ENCODE results near the gene MCAT. TPM values are rescaled to one million over a fixed set of nuclear protein-coding genes. Genes with fewer than 3 reads are reported as not detected.

The MCAT gene
- 13.4 TPM for total RNA-seq
- long read RNA-seq, transcript MCAT-201 (4 exons, 2,056 nt), result major isoform, 12 of 20 reads
- long read RNA-seq, transcript MCAT-202 (3 exons, 1,134 nt), result minor isoform, 7 of 20 reads
- long read RNA-seq, partial matches to known transcripts, result 0 of 20 reads
- long read RNA-seq, other reads (novel, unspliced or antisense), result 0 of 20 reads

DNA sequence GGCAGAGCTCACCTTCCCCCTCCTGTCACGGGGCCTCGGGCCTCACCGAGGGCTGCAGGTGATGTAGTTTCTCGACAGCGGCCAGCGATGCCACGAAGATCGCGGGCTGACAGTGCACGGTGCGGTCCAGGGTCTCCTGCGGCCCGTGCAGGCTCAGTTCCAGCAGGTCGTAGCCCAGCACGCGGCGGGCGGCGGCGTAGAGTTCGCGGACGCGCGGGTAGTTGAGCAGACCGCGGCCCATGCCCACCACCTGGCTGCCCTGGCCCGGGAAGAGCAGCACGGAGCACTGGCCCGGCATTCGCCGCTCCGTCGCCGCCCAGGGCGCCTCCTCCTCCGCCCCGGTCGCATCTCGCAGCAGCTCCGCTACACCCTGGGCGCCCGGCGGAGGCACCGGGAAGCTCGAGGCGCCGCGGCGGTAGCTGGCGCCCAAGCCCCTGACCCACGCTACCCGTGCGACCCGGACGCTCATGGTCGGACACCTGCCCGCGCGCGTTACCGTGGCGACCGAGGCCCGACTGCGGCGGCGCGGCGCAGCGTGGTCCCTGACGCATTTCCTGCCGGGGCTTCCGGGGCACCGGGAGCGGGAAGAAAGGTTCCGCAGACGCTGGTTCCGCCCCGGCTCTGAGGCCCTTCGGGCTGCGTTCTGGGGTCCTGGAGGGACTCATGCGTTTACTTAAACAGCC, at the start of gene MCAT:
Gene MCAT (minus strand): TSS at position 519 of the 683 bp plus-strand sequence. CDS start 50 bp downstream, at position 469.
- DNase-seq (ENCODE audit: low spot score), result peak; percentile 94
- intact Hi-C loops (cut with DNase I), result no loop called here

- DNase-seq (ENCODE audit: low spot score), result no peak
- intact Hi-C loops (cut with DNase I), result no loop called here
These were observed 48.6 kb upstream of the MCAT start for GRCh38 chr22:43191831-43192230.

GRCh38 chr22:43188829-43189545, 45.8 kb upstream of the MCAT start:
- DNase-seq (ENCODE audit: low spot score), result no peak
- intact Hi-C loops (cut with DNase I), result no loop called here

GRCh38 chr22:43187171-43188099, 44.2 kb upstream of the MCAT start:
- intact Hi-C loops (cut with DNase I), result no loop called here
- peak; percentile 97 for DNase-seq (ENCODE audit: low spot score)

GRCh38 chr22:43186272-43187170, 43.3 kb upstream of the MCAT start, which contains the start of gene TTLL12:
TTLL12 (minus strand) TSS chr22:43187134; CDS start chr22:43187069, 65 bp downstream.
- no peak for DNase-seq (ENCODE audit: low spot score)
- intact Hi-C loops (cut with DNase I), result no loop called here

GRCh38 chr22:43185860-43186261, 42.7 kb upstream of the MCAT start:
- intact Hi-C loops (cut with DNase I), result no loop called here
- no peak for DNase-seq (ENCODE audit: low spot score)

DNA sequence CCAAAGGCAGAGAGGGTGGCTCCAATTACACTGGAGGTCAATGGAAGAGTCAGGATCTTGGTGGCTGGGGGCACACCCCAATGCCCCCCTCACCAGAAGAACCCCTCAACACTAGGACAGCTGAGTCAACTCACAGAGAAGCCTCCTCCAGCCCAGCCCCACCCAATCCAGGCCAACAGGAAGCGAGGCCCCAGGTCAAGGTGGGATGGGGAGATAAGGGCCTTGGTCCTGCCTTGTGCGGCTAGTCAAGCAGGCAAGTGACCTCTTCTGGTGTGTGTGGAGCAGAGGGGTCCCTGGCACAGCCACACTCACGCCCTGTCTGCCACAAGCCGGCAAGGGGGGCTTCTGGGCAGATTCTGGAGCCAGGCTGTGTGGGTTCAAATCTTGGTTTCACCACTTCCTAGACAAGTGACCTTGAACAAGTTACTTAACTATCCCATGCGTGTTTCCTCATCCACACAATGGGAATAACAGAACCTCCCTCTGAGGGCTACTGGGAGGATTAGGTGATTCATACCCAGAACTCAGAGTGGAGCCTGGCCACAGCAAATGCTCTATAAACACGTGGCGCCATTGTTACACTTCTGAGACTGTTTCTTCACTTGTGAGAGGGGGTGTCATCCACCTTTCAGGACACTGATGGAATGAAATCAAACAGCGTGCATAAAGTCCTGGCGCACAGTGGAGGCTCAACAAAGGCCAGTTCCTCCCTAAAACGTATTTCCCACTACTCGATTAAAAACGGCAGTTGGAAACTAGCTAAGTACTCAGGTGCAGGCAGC, 40.5 kb upstream of the MCAT start:
- DNase-seq (ENCODE audit: low spot score), result no peak
- intact Hi-C loops (cut with DNase I), result no loop called here

DNA sequence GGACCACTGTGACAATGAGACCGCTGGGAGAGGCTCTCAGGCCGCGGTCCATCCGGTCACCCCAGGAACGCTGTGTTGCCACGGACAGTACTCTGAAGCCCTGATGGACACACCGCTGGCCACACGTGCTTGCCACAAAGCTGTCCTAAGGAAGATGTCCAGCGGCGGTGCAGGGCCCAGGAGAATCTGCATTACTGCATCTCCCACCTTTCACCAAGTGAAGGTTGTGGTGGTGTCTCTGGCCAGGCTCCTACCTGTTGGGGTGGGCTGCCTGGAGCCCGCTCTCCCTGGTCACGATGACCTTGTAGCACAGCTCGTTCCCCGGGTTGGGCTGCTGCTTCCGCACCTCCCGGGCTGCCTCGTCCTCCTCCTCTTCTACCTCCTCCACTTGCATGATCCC, 39.5 kb upstream of the MCAT start:
- intact Hi-C loops (cut with DNase I), result no loop called here
- no peak for DNase-seq (ENCODE audit: low spot score)

DNA sequence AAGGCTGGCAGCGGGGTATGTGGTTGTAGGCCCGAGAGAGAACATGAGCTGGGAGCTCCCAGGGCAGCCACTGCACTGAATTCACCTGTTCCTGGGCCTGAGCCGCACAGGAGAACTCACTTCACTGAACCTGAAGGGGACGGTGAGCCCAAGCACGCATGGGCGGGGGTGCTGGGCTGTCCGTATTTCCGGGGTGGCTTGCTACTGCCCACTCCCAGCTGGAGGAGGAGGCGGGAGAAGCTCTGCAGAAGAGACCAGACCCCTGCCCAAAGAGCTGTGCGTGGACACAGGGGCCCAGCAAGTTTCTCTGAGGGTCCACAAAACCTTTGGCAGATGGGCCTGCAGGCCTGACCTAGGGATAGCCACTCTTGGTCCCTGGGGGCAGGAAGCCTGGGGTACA, 38.9 kb upstream of the MCAT start:
- intact Hi-C loops (cut with DNase I), result no loop called here
- no peak for DNase-seq (ENCODE audit: low spot score)

GRCh38 chr22:43181321-43182076, 38.3 kb upstream of the MCAT start:
- intact Hi-C loops (cut with DNase I), result no loop called here
- DNase-seq (ENCODE audit: low spot score), result no peak

GRCh38 chr22:43180670-43181069, 37.5 kb upstream of the MCAT start:
- DNase-seq (ENCODE audit: low spot score), result no peak

GRCh38 chr22:43179911-43180195, 36.7 kb upstream of the MCAT start:
- intact Hi-C loops (cut with DNase I), result no loop called here
- no peak for DNase-seq (ENCODE audit: low spot score)

More at GRCh38 chr22:43180670-43181069, 37.5 kb upstream of the MCAT start:
- intact Hi-C loops (cut with DNase I), result no loop called here

DNA sequence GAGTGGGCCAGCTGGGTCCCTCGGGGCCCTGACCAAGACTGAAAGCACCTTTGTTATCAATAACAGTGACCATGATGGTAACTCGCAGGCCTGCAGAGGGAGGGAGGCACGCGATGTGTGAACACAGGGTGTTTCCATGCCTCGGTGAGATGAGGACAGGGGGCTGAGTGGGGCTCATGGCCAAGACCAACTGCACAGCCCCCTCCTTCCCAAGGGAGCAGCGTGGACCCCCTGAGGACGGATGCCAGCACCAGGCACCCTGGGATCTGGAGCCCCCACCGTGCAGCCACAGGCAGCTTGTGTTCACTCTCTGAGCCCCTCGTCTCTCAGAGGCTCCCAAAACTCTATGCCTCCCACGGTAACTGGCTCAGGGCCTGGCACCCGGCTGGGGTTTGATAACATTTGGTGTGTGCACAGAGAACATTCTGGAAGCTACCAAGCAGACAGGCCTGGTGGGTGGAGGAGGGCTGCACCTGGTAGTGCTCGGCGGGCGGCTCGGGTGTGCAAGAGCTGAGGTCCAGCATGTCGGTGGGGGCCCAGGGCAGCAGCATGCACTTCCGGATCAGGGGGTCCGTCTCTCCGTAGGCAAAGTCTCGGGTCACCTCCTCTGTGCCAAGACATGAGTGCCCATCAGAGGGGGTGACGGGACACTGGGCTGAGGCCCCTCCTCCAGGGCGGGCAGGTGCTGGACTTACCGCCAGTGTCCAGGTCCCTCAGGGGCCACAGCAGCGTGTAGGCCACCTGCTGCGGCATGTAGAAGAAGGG, 36.1 kb upstream of the MCAT start:
- DNase-seq (ENCODE audit: low spot score), result no peak
- intact Hi-C loops (cut with DNase I), result no loop called here

DNA sequence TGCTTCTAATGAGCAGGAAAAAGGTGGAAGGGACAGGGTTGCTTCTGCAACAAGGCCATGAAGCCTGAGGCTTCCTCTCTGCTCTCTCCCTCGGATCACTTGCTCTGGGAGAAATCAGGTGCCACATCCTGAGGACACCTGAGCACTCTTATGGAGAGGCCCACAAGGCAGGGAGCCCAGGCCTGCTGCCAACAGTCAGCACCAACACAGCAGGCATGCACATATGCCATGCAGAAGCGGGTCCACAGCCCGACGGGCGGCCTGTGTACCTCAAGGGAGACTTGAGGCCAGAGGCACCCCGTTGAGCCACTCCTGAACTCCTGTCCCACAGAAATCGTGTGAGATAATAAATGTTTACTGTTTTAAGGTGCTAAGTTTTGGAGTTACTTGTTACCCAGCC, 34.3 kb upstream of the MCAT start:
- no peak for DNase-seq (ENCODE audit: low spot score)
- intact Hi-C loops (cut with DNase I), result no loop called here

- DNase-seq (ENCODE audit: low spot score), result no peak
- intact Hi-C loops (cut with DNase I), result no loop called here
These were observed 32.9 kb upstream of the MCAT start for GRCh38 chr22:43176090-43176489.

DNA sequence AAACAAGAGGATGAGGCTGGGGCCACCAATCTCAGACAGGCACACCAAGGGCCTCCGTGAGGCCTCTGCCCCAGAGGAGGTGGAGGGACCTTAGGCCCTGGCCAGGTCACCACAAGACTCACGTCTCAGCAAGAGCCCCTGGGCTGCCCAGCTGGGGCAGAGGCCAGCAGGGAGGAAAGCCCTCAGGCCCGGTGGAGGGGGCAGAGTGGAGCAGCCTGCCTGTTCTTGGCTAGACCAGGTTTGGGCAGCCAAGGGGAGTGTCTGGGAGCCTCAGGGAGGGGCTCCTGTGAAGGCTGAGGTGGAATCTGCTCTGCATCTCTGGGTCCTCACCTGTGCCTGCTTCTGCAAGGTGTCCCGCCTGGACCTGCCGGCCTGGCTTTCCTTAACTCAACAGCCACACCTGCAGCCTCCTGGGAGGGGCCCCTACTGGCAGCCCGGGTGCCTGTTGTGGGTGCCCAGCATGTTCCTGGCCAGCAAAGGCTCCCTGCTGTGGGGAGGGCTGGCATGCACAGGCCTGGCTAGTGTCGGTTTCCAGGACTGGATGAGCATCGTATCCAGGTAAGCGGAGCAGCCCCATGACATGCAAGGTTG, 31.8 kb upstream of the MCAT start:
- DNase-seq (ENCODE audit: low spot score), result no peak
- intact Hi-C loops (cut with DNase I), result no loop called here

All from cardiac septum (tissue), 1 donor.